Choroid plexus epithelial cell (primary cell): ENCODE results near the gene KIF19.

Experiments
- DNase-seq: peaks from one replicate; pipeline ENCODE4 v3.0.0-alpha.2; 2010; ENCODE audit warnings: low read depth
- H3K4me3 ChIP-seq: 2 replicates; pipeline ENCODE4 v1.5.1; 2011; ENCODE audit warnings: low read depth, mild to moderate bottlenecking, control low read depth, low read length, moderate library complexity
- CTCF ChIP-seq: conservative IDR thresholded peaks from 2 replicates; pipeline ENCODE4 v1.5.1; 2011; ENCODE audit warnings: low read depth, mild to moderate bottlenecking, control low read depth, inconsistent platforms, low read length, moderate library complexity

The KIF19 gene

GRCh38 chr17:74332763-74333283 is 6.8 kb downstream of the KIF19 start:
- TF ChIP-seq CTCF, result no peak
- no peak for DNase-seq
- no peak overlapping the region for H3K4me3 ChIP-seq

- no peak for TF ChIP-seq CTCF
- DNase-seq, result peak; percentile 8
- no peak overlapping the region for H3K4me3 ChIP-seq
Observed at GRCh38 chr17:74334393-74335039, 8.5 kb downstream of the KIF19 start.

- DNase-seq, result no peak
- no peak for TF ChIP-seq CTCF
- H3K4me3 ChIP-seq, result no peak overlapping the region
Observed at GRCh38 chr17:74335529-74336062, 9.6 kb downstream of the KIF19 start.

GRCh38 chr17:74336307-74336706 is 10.3 kb downstream of the KIF19 start:
- H3K4me3 ChIP-seq, result no peak overlapping the region
- TF ChIP-seq CTCF, result no peak
- no peak for DNase-seq

- DNase-seq, result no peak
- H3K4me3 ChIP-seq, result no peak overlapping the region
- TF ChIP-seq CTCF, result no peak
Observed at GRCh38 chr17:74337834-74338500, 11.9 kb downstream of the KIF19 start.

GRCh38 chr17:74339537-74340195 is 13.6 kb downstream of the KIF19 start:
- TF ChIP-seq CTCF, result no peak
- DNase-seq, result no peak
- H3K4me3 ChIP-seq, result no peak overlapping the region
